Measurements from ENCODE around the gene MMP8.

Gene MMP8

DNA sequence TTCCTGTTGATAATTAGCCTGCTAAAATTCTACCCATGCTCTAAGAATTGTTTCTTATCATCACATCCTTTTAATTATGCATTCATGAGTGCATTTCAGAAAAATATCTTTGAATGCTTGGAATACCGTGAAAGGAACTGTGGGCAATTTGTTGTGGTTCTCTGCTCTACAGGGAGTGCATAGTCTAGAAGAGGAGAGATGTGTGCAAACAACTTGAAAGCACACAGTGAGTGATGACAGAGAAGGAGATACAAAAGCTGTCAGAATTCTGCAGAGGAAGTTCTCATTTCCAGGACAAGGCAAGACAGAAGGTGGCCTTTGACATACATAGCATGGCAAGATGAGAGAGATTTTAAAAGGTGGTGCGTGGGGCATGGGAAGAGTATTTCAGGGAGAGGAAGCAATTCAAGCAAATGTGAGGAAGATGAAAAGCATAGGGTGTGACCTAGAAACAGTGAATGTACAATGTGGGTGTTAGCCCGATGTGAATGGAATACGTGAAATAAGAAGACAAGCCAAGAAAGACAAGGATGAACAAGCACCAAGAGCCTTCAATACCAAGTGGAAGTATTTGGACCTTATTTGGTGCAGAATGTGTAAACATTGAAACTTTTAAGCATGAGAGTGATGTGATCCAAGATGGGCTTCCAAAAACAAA is 5.0 kb downstream of the MMP8 start:
- no peak for DNase-seq

DNA sequence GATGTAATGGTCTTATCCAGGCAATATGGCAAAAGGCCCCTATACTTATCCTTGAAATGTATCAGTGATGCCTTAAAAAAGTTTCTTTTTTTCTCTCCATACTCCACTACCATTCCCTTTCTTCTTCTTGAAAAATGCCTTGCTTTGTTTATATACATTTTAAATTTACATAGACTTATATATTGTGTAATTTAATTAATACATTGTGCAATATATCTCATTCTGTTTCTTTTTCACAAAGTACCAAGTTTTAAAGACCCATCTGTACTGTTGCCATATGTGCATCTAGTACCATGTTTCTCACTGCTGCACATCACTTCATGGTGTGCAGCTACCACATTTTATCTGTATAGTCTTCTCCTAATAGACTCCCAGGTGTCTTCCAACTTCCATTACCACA is 7.5 kb downstream of the MMP8 start:
- DNase-seq: no peak

- no peak for DNase-seq
Measured at GRCh38 chr11:102716527-102716926, 8.2 kb downstream of the MMP8 start.

- no peak for DNase-seq
Measured at GRCh38 chr11:102712137-102712536, 12.6 kb downstream of the MMP8 start.

GRCh38 chr11:102709201-102709945 is 15.4 kb downstream of the MMP8 start:
- no peak for DNase-seq

- DNase-seq: no peak
Measured at GRCh38 chr11:102708654-102709053, 16.1 kb downstream of the MMP8 start.

DNA sequence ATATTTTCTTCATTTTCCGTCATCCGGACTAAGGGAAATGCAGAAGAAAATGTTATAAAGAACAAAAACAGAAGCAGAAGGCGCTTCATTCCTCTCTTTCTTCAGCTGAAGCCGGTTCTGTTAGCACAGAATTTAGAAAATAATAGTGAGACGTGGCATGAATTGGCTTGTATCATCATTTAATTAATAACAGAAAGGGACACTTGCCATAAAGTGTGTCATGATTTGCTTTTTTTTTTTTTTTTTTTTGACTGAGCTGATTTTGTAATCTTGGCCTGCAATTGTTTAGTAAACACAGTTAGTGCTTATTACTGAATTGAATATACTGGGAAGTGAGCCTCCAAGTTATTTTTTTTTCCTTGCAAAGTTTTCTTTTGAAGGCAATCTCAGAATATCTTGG is 19.1 kb downstream of the MMP8 start, which contains the start of gene MMP27:
MMP27 (minus strand) TSS at position 144 of the 400 bp plus-strand sequence; CDS start at position 89, 55 bp downstream.
- no peak for DNase-seq

DNA sequence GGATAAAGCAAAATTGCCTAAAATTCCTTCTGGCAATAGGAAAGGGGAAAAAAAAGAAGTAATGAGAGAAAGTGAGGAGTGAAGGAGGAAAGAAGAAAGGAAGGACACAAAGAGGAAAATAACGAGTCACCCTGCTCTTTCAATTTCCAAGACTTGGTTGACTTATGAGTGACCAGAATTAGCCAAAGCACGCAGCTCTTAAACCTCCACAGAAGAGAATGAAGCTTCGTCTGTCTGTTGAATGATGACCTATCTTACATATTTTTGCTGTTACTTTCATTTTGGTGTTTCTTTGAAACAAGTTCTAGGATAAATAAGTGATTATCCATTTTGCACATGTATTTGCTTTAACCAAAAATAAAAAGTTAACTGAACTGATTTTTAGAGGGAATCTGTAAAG is 19.9 kb downstream of the MMP8 start:
- no peak for DNase-seq

- DNase-seq: no peak
Measured at GRCh38 chr11:102703826-102704493, 20.8 kb downstream of the MMP8 start.

GRCh38 chr11:102695201-102695600 is 29.6 kb downstream of the MMP8 start:
- DNase-seq: no peak

DNA sequence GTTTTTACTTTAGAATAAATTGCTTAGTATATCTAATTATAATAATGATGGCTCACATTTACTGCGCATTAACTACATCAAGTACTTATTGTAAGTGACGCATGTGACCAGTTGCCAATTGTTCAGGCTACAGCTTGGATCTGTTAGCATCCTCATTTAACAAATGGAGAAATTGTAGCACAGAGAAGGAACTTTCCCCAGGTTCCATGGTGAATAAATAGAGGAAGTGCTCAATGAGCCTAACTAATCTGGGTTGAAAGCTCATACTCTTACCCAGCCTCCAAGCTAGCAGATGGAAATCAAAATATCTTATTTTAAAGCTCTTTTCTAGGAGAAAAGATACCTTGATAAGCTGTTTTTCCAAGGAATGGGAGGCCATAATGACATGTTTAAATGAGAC is 39.0 kb downstream of the MMP8 start:
- no peak for DNase-seq

DNA sequence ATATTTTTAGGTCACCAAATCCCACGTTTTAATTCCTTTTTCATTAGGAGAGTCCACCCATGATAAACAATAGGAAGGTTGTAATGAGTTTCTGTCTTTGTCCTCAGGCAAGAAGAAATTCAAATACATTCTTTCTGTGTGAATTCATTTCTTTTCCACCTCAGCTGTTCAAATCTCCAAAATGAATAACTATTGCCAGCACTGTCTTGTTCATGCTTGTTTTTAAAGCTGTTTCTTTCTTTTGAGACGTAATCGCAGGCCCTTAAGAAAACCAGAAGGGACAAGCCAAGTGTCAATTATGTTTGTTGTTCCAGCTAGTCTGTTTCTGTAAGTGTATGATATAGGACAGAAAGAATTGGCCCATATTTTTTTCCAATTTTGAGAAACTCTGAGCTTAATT is 39.4 kb downstream of the MMP8 start:
- DNase-seq: no peak

- DNase-seq: no peak
Measured at GRCh38 chr11:102683277-102683676, 41.5 kb downstream of the MMP8 start.

- no peak for DNase-seq
Measured at GRCh38 chr11:102680945-102681344, 43.8 kb downstream of the MMP8 start.

- DNase-seq: no peak
Measured at GRCh38 chr11:102678022-102678421, 46.7 kb downstream of the MMP8 start.

GRCh38 chr11:102676084-102676483 is 48.7 kb downstream of the MMP8 start:
- no peak for DNase-seq

- DNase-seq: no peak
Measured at GRCh38 chr11:102669664-102670063, 55.1 kb downstream of the MMP8 start.

DNA sequence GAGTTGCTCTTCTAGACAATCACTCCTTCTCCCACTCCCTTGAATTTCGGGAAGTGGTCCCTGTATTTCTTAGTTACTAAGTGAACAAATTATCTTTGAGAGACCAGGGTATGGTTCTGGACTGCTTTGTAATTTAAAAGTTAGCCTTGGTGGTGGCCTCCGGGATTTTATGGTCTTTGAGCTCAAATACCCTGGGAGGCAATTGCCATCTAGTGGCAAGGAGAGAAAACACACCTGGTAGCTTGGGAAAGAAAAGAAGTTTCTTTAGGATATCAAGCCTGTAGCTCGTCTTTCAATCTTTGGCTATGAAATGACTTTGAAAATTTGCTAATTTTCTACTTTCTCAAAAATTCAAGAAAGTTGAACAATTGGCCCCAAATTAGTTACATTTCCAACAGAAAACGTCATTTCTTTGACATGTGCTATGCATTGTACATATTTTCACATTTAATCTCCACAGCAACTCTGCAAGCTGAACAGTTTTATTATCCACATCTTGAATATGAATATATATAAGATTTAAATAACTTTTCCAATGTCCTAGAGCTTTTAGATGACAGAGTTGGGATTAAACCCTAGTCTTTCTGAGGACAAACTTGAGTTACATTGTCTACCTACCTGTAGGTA is 58.3 kb downstream of the MMP8 start:
- no peak for DNase-seq

DNA sequence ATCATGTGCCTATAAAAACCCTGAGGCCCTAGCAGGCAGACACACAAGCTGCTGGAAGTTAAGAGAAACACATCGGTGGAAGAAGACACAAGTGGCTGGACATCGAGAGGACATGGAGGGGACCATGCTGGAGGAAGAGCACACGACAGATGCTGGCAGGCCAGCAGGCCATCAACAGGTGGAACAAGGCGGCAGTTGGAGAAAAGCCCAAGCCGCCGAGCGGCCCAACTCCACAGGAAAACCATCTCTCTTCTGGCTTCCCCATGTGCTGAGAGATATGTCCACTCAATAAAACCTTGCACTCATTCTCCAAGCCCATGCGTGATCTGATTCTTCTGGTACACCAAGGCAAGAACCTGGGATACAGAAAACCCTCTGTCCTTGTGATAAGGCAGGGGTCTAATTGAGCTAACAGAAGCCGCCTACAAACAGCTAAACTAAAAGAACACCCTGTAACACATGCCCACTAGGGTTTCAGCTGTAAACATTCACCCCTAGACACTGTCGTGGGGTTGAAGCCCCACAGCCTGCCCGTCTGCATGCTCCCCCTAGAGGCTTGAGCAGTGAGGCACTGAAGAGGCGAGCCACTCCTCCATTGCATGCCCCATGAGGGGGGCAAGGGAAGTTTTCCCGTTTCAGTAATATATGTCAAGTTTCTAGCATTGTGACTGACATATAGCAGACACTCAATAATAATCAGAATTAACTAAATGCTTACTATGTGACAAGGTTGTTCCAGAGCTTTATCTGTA is 60.6 kb downstream of the MMP8 start:
- no peak for DNase-seq

- DNase-seq: no peak
Measured at GRCh38 chr11:102662607-102663006, 62.1 kb downstream of the MMP8 start.

All from CD4-positive, alpha-beta T cell treated with Interferon gamma for 1 hour (primary cell).